ENCODE results near the gene LRRTM4.

Gene LRRTM4

DNA sequence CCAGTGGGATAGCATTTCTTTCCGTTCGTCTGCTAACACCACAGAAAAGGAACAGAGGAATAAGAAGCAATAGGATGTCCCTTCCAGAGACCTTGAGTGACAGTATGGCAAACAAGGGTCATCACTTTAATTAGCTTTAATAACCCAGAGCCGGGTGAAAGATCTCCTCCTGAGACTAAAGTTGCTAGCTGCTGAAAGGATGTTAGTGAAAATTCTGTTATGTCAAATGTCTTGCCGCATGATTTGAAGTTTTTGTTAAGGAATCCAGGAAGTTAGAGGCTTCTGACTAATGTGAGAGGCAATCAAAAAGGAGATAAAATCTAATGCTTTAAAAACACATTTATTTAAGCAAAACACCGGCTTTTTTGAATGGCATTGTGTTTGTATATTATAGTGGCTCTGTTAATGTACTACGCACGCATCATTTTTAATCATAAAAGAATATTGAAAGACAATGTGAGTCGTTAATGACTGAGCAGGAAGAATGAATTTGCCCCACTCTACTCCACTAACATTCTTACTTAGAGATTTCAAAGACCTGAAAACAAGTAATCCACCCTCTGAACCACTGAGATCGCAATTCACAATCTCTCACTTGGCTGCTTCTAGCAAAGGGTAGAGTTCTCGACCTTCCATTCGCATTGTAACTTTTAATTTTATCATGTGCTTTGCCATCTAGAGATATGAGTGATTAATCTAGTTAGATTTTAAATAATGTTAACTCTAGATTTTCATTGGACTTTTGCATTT is 536.6 kb downstream of the LRRTM4 start:
- DNase-seq (ENCODE audit: low read depth): no peak

DNA sequence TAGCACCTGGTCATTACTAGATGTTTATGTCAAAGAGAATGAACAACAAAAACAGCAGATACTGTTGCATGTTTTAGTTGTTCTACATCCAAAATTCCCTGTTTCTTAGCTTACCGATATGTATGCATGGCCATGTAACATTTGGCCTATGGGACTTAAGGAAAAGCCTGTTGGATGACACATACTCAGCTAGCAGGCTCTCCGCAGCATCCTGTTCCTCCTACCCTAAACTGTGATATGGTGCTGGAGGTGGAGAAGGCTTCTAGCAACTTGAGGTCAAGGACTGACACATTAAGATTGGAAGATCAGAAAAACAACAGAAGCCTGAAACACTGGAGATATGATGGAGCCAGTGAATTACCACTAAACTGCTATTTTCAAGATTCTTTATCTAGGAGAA is 537.8 kb downstream of the LRRTM4 start:
- no peak for DNase-seq (ENCODE audit: low read depth)

DNA sequence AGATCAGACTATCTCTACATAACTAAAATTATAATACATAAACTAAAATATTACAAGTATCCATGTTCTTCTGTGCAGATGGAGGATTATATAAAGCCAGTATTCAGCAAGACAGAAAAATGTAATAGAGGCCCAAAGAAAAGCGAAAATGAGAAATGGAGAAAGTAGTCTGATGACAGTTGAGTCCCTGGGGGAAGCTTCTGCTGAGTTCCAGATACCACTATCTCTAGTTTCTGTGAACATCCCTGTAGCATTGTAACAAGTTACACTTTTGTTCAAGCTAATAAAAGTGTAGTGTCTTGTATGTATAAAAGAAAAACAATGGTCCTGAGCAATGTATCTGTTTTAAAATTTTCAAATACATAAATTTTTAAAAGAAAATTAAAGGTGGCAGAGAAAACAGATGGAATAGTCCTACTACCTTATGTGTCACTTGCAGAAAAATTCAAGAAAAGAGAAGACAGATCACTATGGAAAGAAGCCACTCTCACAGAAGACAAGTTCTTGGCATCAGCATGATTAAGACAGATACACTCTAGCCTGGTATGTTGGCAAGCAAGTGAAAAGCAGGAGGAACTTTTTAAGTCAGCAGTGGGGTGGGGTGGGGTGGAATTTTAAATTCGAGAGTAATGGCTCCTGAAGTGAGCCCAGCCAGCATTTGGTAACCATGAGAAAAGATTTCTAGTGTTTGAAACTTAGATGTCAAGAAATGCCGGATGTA is 541.9 kb downstream of the LRRTM4 start:
- no peak for DNase-seq (ENCODE audit: low read depth)

DNA sequence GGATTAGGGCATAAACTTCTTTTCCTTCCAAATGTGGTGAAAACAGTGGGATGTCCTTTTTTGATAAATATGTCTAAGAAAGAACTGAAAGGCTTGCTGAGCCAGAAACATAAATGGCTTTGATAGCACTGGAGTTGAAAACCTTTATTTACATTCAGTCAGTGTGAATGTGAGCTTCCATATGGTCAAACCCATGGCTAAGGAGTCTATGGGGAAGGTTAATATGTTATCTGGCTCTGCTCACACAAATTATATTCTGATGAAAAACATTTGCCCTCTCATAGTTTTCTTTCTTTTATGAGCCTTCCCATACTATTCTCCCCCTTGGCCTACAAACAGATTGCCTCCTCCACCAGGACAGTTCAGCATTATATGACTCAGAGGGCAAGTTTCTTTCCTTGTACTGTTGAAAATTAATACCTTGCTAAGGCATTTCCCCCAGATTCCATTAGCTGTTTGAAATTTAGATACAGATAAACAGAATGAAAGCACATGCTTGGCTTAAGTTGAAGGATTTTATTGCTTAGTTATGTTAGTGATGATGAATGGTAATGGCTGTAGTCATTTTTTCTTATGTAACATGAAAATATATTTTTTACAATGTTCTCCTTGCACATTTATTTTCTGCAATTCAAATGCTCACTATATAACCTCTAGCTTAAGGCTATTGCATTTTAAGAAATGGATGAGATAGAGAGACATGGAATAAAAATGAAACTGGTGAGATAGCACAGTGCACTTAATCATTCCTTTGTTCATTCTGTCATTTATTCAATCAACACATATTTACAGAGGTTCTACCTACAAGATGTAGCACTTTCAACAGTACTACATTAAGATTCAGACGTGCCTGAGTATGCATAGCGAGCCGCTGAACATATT is 544.1 kb downstream of the LRRTM4 start:
- no peak for DNase-seq (ENCODE audit: low read depth)

DNA sequence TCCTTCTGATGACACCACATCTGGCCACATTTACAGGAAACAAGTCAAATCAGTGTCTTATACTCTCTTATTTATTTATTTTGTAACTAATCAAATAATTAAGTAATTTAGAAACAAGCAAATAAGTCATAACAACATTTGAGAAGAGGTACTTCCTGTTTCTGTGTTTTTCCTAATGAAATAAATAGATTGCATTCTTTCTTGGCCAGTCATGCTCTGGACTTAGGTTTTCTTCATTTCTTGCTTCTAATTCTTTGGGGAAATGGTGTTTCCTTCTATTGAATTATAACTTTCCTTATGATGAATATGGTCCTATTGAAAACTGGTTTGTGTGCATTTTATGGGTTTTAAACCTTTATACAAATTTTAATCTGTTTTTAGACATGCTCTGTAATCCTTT is 546.4 kb downstream of the LRRTM4 start:
- DNase-seq (ENCODE audit: low read depth): no peak

DNA sequence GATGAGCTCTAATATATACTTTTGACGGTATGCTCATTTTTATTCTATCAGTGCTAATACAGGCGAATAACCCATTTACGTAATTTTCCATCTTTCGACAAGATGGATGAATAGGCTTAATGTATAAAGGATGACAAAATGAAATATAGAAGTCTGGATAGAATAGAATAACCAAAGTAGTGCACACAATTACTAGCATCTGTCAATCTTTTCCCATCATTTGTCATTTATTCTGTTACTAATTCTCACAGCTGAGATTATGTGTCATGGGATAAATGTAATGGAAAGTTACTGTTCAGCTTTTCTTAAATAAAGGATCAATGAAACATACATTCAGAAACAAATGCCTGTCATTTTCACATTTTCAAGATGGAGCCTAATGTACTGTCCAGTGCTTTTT is 548.6 kb downstream of the LRRTM4 start:
- DNase-seq (ENCODE audit: low read depth): no peak

DNA sequence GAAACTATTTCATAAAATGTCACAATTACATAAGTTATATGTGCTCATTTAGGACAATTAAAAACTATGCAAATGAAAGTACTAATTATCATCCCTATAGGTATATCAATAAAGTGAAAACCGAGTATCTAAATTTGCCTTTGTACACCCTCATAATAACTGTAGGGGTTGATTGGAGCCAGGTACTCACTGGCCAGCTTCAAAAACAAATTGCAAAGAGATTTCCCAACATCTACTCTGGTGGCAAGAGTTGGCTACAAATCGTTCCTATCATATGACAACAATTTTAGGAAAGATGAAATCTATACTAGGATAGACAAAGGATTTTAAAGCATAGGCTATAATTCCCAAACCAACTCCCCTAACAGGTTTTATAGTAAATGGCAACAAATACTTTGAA is 556.4 kb downstream of the LRRTM4 start:
- DNase-seq (ENCODE audit: low read depth): no peak

DNA sequence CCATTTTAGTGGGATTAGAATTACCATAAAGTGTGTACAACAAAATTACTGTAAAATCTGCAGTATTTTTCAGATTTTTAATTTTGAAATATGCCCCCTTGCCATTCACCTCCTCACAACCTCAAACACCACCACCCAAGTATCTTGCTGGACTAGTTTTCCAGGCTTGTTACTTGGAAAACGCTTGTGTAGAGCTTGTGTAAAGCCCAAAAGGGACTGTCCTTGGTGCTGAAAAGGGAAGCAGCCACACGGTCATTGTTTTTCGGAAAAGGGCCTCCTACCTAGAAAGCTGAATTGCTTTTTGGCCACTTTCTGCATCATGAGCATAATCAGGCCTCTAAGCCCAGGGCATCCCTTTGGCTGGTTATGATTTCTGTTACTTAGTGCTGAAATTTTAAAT is 563.4 kb downstream of the LRRTM4 start:
- DNase-seq (ENCODE audit: low read depth): no peak

DNA sequence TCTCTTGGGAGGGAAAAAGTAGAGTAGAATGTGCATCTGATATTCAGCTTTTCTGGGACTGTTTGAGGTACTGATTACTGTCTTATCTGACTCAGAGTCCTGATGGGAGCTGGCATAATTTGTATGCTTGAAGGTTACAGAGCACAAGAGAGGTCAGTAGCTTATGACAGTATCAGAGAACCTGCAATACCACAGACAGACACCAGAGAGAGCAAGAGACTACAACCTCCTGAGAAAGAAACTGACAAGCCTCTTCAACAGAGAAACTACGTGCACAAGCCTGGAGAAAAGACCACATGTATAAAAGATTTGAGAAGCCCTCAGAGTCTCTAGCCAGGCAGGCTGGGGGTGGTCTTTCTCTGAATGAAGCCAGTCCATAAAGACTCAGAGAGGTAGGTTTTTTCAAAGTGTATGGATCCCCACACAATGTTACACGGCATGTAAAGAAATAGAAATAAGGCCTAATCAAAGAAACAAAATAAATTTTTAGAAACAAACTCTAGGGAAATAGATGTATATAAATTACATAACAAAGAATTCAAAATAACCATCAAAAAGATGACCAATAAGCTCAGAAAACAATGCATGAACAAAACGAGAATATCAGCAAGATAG is 568.3 kb downstream of the LRRTM4 start:
- DNase-seq (ENCODE audit: low read depth): peak; percentile 1

DNA sequence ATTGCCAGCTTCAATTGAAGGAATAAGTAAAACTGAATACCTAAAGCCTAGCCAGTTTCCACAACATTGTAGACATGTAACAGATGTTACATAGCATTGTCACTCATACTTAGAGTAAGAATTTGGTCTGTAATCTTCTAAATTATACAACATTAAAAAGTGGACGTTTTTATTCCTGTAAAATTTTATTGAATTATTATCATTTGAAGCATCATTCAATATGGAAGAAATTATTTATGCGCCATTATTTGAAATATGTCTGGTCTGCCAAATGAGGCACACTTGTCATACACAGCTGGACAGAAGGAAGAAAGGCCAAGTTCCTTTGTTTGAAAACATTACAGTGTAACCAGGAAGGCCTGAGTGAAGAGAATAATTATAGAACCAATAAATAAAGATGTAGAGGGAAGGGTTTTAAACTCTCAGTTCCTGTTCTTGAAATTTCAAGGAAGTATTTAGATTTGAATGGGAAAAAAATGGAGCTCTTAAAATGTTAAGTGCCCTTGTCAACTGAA is 575.5 kb downstream of the LRRTM4 start:
- no peak for DNase-seq (ENCODE audit: low read depth)

DNA sequence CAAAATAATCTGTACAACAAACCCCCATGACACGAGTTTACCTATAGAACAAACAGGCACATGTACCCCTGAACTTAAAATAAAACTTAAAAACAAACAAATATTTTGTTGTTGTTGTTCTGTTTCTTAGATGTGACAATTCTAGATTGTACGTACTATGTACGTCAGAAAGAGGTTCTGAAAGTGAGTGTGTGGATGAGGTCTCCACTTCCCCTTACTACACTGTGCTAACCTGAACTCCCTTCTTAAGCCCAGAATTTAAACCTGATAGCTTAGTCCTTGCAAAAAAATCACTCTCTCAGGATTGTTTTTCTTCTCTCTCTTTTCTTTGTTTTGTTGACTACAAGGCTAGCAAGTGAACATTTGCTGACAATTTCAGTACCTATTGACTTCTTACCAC is 581.6 kb downstream of the LRRTM4 start:
- DNase-seq (ENCODE audit: low read depth): no peak

DNA sequence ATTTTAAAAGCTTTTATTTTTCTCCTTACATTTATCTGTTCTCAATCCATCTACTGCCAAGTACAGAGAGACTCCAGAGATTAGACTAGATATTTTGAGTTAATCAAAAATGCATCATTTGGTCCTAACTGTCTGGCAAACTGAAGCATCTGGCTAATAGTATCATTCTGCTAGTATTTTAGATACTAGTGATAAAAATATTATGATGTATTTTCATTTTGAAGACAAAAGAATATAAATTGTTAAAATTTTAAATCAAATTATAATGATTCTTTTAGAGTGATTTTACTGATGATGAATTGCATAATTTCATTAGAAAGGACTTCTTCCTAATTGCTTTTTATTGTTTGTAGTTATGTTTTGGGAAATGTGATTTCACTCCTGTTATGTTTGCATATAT is 584.0 kb downstream of the LRRTM4 start:
- no peak for DNase-seq (ENCODE audit: low read depth)

DNA sequence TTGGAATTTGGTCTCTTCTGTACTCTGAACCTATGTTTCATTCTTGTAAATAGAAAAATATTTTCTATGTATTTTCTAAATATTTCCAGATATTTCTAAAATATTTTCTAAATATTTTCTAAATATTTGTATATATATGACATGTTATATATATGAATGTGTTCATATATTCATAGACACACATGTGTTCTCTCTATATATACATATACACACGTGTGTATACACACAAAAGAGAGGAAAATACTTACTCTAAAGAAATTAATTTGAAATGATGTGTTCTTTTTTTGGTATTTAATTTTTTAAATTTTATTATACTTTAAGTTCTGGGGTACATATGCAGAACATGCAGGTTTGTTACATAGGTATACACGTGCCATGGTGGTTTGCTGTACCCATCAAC is 589.6 kb downstream of the LRRTM4 start:
- no peak for DNase-seq (ENCODE audit: low read depth)

DNA sequence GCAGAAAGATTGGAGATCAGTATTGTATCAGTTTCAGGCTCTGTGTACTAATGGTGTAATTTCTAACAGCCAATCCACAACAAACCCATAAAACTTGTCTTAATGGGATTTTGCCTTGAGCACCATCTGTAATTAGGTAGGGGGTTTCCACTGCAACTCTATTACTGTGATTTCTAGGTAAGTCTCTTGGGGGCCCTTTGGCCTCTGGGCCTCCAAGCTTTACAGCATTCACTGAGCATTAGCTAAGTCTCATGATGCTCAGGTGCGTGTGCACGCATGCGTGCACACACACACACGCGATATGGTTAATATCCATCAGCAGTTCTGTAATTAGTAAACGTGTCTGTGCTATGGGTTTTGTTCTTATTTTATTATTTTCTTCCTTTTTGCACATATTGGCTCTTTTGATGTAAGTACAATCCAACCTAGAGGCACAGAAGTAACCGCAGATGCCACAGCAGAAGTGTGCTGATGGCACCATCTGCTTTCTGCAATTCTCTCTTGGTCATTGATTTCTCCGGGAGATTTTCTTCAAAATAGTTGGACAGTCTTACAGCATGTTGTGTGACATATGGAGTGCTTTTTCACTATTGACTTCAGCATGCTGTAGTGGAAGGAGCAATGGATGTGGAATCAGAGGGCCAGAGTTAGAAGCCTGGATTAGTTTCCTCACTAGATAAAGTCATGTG is 592.0 kb downstream of the LRRTM4 start:
- DNase-seq (ENCODE audit: low read depth): no peak

DNA sequence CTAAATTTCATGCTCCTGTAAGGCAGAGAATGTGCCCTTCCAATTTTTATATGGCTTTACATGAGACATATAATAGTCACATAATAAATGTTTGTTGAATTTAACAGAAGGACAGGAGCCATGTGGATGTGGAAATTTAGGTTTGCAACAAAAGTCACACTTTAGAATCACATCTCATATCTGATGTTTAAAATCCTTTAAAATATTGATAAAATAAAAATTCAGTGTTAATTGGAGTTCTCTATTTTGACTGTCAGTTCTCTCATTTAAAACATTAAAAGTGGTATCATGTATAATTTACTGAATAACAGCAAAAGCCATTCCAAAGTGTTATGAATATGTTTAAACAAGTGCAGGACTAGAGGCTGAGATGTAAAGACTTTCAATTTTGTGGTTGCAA is 594.1 kb downstream of the LRRTM4 start:
- DNase-seq (ENCODE audit: low read depth): no peak

DNA sequence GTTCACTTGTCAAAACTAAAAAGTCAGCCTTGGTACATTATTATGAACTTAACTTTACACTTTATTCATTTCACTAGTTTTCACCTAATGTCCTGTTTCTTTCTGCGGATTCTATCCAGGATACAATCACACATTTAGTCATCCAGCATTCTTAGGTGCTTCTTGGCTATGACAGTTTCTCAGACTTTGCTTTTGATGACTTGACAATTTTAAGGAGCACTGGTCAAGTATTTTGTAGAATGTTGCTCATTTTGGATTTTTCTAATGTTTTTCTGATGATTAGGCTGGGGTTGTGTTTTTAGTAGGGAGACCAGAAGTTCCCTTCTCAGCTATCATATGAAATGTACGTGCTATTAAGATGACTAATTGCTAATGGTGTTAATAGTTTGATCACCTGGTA is 601.2 kb downstream of the LRRTM4 start:
- DNase-seq (ENCODE audit: low read depth): no peak

DNA sequence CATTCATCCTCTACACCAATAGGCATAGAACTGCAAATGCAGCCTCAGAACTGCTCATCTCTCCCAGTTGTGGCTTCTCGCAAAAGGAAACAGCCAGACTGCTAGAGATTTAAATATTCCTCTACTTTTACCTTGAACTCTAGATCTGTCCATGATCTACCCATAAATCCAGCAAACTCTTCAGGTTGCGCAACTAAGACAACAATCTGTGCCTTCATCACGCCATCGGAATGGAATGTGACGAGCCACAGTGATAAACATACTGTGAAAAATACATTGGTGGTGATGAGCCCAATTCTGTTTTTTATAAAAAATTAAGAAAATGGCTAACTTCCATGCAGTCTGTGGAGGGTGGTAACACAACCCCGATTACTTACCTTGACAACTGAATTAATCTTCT is 626.7 kb downstream of the LRRTM4 start:
- DNase-seq (ENCODE audit: low read depth): no peak

DNA sequence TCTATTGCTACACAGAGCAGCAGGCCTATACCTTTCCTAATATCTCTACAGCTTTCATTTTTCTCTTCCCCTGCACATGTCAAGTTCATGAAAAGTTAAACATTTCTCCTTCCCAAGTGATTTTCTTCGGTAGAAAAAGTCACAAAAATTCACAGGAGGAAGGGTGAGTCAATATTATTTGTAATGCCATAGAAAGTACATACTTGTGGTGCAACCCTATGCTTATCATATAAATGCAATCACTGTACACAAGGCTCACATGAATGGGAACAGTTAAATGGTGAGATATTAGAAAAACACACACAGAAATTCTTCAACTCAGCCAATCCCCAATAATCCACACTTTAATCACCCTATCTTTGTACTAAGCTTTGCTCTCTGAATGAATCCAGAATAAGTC is 651.6 kb downstream of the LRRTM4 start:
- no peak for DNase-seq (ENCODE audit: low read depth)

DNA sequence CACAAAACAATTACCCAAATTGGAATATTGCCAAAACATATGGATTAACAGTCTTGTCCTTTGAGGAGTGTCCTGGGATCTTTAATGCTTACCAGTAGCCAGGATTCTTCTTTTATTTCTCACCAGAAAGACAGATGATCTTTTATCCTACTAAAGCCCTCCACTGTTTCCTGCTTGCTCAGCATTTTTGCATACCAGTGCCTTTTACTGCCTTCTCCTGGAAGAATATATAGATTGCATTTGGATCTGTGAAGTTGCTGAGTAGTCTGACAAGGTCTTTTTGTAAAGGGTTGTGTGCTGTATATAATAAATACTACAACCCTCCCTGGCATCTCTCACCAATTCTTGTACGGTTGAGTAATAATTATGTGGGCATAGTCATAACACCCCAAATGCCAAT is 652.2 kb downstream of the LRRTM4 start:
- no peak for DNase-seq (ENCODE audit: low read depth)

DNA sequence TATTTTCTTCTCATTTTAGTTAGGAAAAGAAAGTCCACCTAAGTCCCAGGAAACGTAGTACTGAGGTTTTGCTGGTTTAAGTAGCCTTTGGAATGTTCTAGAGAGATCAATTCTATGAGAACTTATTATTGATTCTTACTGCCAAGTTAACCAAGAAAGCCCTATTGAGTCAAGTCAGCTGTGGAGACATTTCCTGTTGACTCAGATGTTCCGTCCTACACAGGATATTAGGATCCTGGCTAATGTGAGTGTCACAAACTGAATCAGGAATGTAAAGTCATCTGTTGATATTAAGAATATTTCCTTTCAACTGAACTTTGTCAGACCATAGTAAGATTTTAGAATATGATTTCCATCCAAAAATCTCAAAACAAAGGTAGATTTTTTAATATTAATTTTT is 654.3 kb downstream of the LRRTM4 start:
- DNase-seq (ENCODE audit: low read depth): no peak

DNA sequence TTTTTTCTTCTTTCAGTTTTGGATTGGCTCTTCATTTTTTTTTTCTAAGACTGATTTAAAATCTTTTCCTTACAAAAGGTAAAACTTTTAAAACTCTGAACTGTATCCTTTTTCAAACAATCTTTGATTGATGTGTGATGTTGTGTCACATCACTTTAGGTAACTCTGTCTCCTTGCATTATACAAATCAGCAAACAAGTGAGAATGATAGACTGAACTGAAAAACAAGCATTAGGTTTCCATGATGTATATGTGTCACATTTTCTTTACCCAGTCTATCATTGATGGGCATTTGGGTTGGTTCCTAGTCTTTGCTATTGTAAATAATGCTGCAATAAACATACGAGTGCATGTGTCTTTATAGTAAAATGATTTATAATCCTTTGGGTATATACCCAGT is 655.7 kb downstream of the LRRTM4 start:
- DNase-seq (ENCODE audit: low read depth): no peak

DNA sequence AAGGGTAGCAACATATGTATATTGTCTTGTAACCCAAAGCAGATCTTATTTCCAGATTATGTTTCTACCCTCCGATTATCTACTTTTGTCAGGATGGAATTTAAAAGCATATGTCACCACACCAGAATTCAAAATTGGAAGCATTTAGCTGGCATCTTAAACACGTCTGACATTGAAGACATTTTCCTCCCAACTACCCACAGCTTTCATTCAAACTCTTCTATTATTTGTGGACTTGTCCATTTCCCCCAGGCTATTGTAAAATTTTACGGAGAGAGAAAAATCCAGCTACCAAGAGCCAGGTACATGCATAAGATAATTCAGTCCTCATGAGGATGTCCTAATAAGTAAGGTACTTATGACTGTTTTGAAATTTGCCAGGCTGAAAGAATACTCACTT is 659.3 kb downstream of the LRRTM4 start:
- no peak for DNase-seq (ENCODE audit: low read depth)
